Measurements from ENCODE around the gene NKAPL. TPM values are rescaled to one million over a fixed set of nuclear protein-coding genes. Genes with fewer than 3 reads are reported as not detected.

The NKAPL gene
- total and polyA plus RNA-seq, 2 of the 8 experiments (the other 6 are each of a cell fraction or from before 2014, with no cell fraction given): 0.08 TPM; not detected in 1

- TF ChIP-seq ATF3 (IDR thresholded peaks at IDR 0.05; ENCODE audit: insufficient read depth, low read depth, low read length): no peak
- TF ChIP-seq CHD2 (IDR thresholded peaks at IDR 0.05; ENCODE audit: low read length): no peak
- TF ChIP-seq SP4 (IDR thresholded peaks at IDR 0.05; ENCODE audit: low read length): no peak
- no peak for TF ChIP-seq CBX5 (IDR thresholded peaks at IDR 0.05; ENCODE audit: low read depth, low read length)
- TF ChIP-seq TAF1 (IDR thresholded peaks at IDR 0.05; ENCODE audit: low read depth, low read length): no peak
- no peak for TF ChIP-seq SIRT6 (IDR thresholded peaks at IDR 0.05; ENCODE audit: low read length)
- no peak for TF ChIP-seq RNF2 (IDR thresholded peaks at IDR 0.05; ENCODE audit: borderline replicate concordance, low read depth, low read length, missing control alignments, poor library complexity, severe bottlenecking)
- no peak for TF ChIP-seq KDM4A (IDR thresholded peaks at IDR 0.05; ENCODE audit: low read depth, low read length, severe bottlenecking)
- no peak for TF ChIP-seq KDM1A (IDR thresholded peaks at IDR 0.05; ENCODE audit: borderline replicate concordance, low read length)
These were observed 15.8 kb downstream of the NKAPL start (continued) for GRCh38 chr6:28274888-28275287.

All from H1 (cell line).